H9 (cell line): ENCODE results near the gene KRT9. TPM values are rescaled to one million over a fixed set of nuclear protein-coding genes. Genes with fewer than 3 reads are reported as not detected.
A peak's percentile ranks its signal among the peaks of the same experiment; 100 is the strongest.

Experiments used
- DNase-seq: peaks from one replicate; pipeline ENCODE4 v3.0.0-alpha.2; 2017
- H2AFZ ChIP-seq: one replicate; pipeline ENCODE4 v1.6.1; 2013; ENCODE audit warnings: mild to moderate bottlenecking, low read length, control low read depth, moderate library complexity
- H2AK5ac ChIP-seq: 2 replicates; pipeline ENCODE4 v1.6.1; 2013; ENCODE audit warnings: low read length, control low read depth, mixed read lengths; ENCODE audit not compliant: insufficient read length
- H2BK120ac ChIP-seq: one replicate; pipeline ENCODE4 v1.6.1; 2013; ENCODE audit warnings: low read depth, mild to moderate bottlenecking, low read length, control low read depth, inconsistent platforms; ENCODE audit not compliant: poor library complexity, severe bottlenecking
- H2BK12ac ChIP-seq: 2 replicates; pipeline ENCODE4 v1.6.1; 2013; ENCODE audit warnings: low read length, control low read depth, mixed read lengths, low read depth; ENCODE audit not compliant: insufficient read length
- H2BK15ac ChIP-seq: 2 replicates; pipeline ENCODE4 v1.6.1; 2013; ENCODE audit warnings: low read depth, low read length, control low read depth
- H2BK20ac ChIP-seq: one replicate; pipeline ENCODE4 v1.6.1; 2013; ENCODE audit warnings: low read depth, mild to moderate bottlenecking, low read length, control low read depth, inconsistent platforms; ENCODE audit not compliant: poor library complexity, severe bottlenecking
- H2BK5ac ChIP-seq: 2 replicates; pipeline ENCODE4 v1.6.1; 2013; ENCODE audit warnings: low read length, control low read depth, mixed read lengths; ENCODE audit not compliant: insufficient read length
- H3K14ac ChIP-seq: 2 replicates; pipeline ENCODE4 v1.6.1; 2013; ENCODE audit warnings: low read length, control low read depth; ENCODE audit not compliant: insufficient read depth
- H3K18ac ChIP-seq: 2 replicates; pipeline ENCODE4 v1.6.1; 2013; ENCODE audit warnings: low read depth, mild to moderate bottlenecking, mixed read lengths, low read length, control low read depth; ENCODE audit not compliant: insufficient read length
- H3K23ac ChIP-seq: 2 replicates; pipeline ENCODE4 v1.6.1; 2013; ENCODE audit warnings: low read length, control low read depth, mixed read lengths, low read depth; ENCODE audit not compliant: insufficient read length
- H3K23me2 ChIP-seq: 2 replicates; pipeline ENCODE4 v1.6.1; 2013; ENCODE audit warnings: low read depth, mild to moderate bottlenecking, mixed read lengths, low read length, control low read depth; ENCODE audit not compliant: insufficient read length, poor library complexity, severe bottlenecking
- H3K27ac ChIP-seq: 2 replicates; pipeline ENCODE4 v1.5.1; 2013; ENCODE audit warnings: low read length, control low read depth, mixed read lengths, low read depth; ENCODE audit not compliant: insufficient read length
- H3K27me3 ChIP-seq: 2 replicates; pipeline ENCODE4 v1.6.1; 2013; ENCODE audit warnings: low read length, control low read depth, inconsistent platforms; ENCODE audit not compliant: insufficient read depth
- H3K4ac ChIP-seq: 2 replicates; pipeline ENCODE4 v1.6.1; 2013; ENCODE audit warnings: low read depth, mild to moderate bottlenecking, control low read depth, inconsistent platforms, low read length, moderate library complexity
- H3K4me1 ChIP-seq: 2 replicates; pipeline ENCODE4 v1.6.1; 2013; ENCODE audit warnings: low read length, control low read depth, inconsistent platforms; ENCODE audit not compliant: insufficient read depth
- H3K4me2 ChIP-seq: 2 replicates; pipeline ENCODE4 v1.6.1; 2013; ENCODE audit warnings: low read length, control low read depth, mixed read lengths; ENCODE audit not compliant: insufficient read length, insufficient read depth
- H3K56ac ChIP-seq: 2 replicates; pipeline ENCODE4 v1.6.1; 2013; ENCODE audit warnings: low read depth, mild to moderate bottlenecking, mixed read lengths, low read length, control low read depth; ENCODE audit not compliant: insufficient read length
- H3K79me1 ChIP-seq: 2 replicates; pipeline ENCODE4 v1.6.1; 2013; ENCODE audit warnings: low read depth, mild to moderate bottlenecking, moderate library complexity, low read length, control low read depth, inconsistent platforms; ENCODE audit not compliant: insufficient read depth, poor library complexity, severe bottlenecking
- H3K79me2 ChIP-seq: 2 replicates; pipeline ENCODE4 v1.6.1; 2013; ENCODE audit warnings: low read length, control low read depth, inconsistent platforms; ENCODE audit not compliant: insufficient read depth
- H3K9ac ChIP-seq: 2 replicates; pipeline ENCODE4 v1.6.1; 2013; ENCODE audit warnings: low read length, control low read depth, mixed read lengths; ENCODE audit not compliant: insufficient read length; ENCODE audit errors: extremely low read depth
- H3K9me3 ChIP-seq: one replicate; pipeline ENCODE4 v1.6.1; 2013; ENCODE audit warnings: low read depth, low read length, inconsistent platforms; ENCODE audit not compliant: control insufficient read depth
- H3T11ph ChIP-seq: one replicate; pipeline ENCODE4 v1.6.1; 2013; ENCODE audit warnings: mild to moderate bottlenecking, low read length, control low read depth, inconsistent platforms
- H4K20me1 ChIP-seq: one replicate; pipeline ENCODE4 v1.6.1; 2013; ENCODE audit not compliant: control insufficient read depth, insufficient read length, insufficient read depth
- H4K5ac ChIP-seq: 2 replicates; pipeline ENCODE4 v1.6.1; 2013; ENCODE audit warnings: low read depth, mild to moderate bottlenecking, mixed read lengths, low read length, control low read depth; ENCODE audit not compliant: insufficient read length
- H4K8ac ChIP-seq: replicated peaks from 2 replicates; pipeline ENCODE4 v1.6.1; 2013; ENCODE audit warnings: low read length, control low read depth, mixed read lengths, low read depth; ENCODE audit not compliant: insufficient read length
- H4K91ac ChIP-seq: 2 replicates; pipeline ENCODE4 v1.6.1; 2013; ENCODE audit warnings: low read depth, mild to moderate bottlenecking, moderate library complexity, mixed read lengths, low read length, control low read depth; ENCODE audit not compliant: insufficient read length
- H3K27ac Mint-ChIP-seq, 3 experiments: 2 replicates in 2 of 3; 3 replicates in 1 of 3; pipeline ENCODE4 v1.8.0; 2020 to 2021; ENCODE audit warnings: mixed read lengths in 3 of 3, mild to moderate bottlenecking in 1 of 3, moderate library complexity in 1 of 3
- H3K27me3 Mint-ChIP-seq: 2 replicates; pipeline ENCODE4 v1.8.0; 2021; ENCODE audit warnings: low read depth, mild to moderate bottlenecking, moderate library complexity, mixed read lengths
- H3K36me3 Mint-ChIP-seq, 3 experiments: 2 replicates in 2 of 3; 3 replicates in 1 of 3; pipeline ENCODE4 v1.8.0; 2020 to 2021; ENCODE audit warnings: low read depth in 3 of 3, mixed read lengths in 3 of 3; ENCODE audit not compliant: insufficient read depth in 1 of 3
- H3K4me1 Mint-ChIP-seq, 2 experiments: 2 replicates each; pipeline ENCODE4 v1.8.0; 2020; ENCODE audit warnings: mixed read lengths in 2 of 2
- H3K4me3 Mint-ChIP-seq, 2 experiments: 2 replicates in 1 of 2; 3 replicates in 1 of 2; pipeline ENCODE4 v1.8.0; 2020 to 2021; ENCODE audit warnings: mild to moderate bottlenecking in 2 of 2, mixed read lengths in 2 of 2, moderate library complexity in 1 of 2
- H3K9me3 Mint-ChIP-seq, 2 experiments: 2 replicates in 1 of 2; 3 replicates in 1 of 2; pipeline ENCODE4 v1.8.0; 2020; ENCODE audit warnings: mild to moderate bottlenecking in 2 of 2, mixed read lengths in 2 of 2, moderate library complexity in 1 of 2
- CTCF ChIP-seq: fragments of 200-600 bp; sonication (generic); conservative IDR thresholded peaks from 3 replicates; pipeline ENCODE4 v1.8.0; 2021; ENCODE audit warnings: antibody characterized with exemption, mild to moderate bottlenecking
- WGBS: extraction: QIAGEN DNeasy Blood & Tissue Kit; methylation state at CpG from one replicate; pipeline ENCODE4 v1.1.7; 2013; ENCODE audit warnings: missing lambda C conversion rate, low lambda C conversion rate, mixed read lengths; ENCODE audit not compliant: insufficient read length; ENCODE audit errors: extremely low coverage; 5-methylcytosine and 5-hydroxymethylcytosine counted together
- total RNA-seq: library from RNA; stranded (reverse); gene quantifications from 2 replicates; pipeline ENCODE4 v1.2.1, GENCODE V29; 2021

Gene KRT9
- total RNA-seq, 1 experiment from 2014 or later: not detected

GRCh38 chr17:41548844-41549595 lies 22.8 kb downstream of the KRT9 start:
- H3T11ph ChIP-seq: no peak overlapping the region
- peak; percentile 97 for DNase-seq
- H3K27me3 ChIP-seq: no peaks in the 10 kb centered on the region
- H4K91ac ChIP-seq: no peak overlapping the region
- no peaks in the 10 kb centered on the region for H4K20me1 ChIP-seq
- Mint-ChIP-seq H3K36me3 (peaks cover 0 to 13% (median 1%) of the 10 kb centered on the region in 3 experiments; a peak in 4 of 7 replicates), H3K4me1 (peaks cover 31 to 44% of the 10 kb centered on the region in 2 experiments), H3K9me3 (peaks cover 3 to 11% of the 10 kb centered on the region in 2 experiments; a peak in 4 of 5 replicates), H3K4me3 (peak overlapping the region; percentile 27 to 34; a peak in 1 of 5 replicates), H3K27me3 (peaks cover 19% of the 10 kb centered on the region), H3K27ac (peak overlapping the region in 2 of 3 experiments; percentile 86 to 95; a peak in 5 of 7 replicates)
- no peak overlapping the region for H4K5ac ChIP-seq
- peak overlapping the region; percentile 59 for H3K18ac ChIP-seq
- WGBS: no CpG with 5 or more reads among the region's 25 CpGs
- H3K79me2 ChIP-seq: no peaks in the 10 kb centered on the region
- no peak overlapping the region for H2BK120ac ChIP-seq
- no peak overlapping the region for H3K27ac ChIP-seq
- H2AFZ ChIP-seq: peak overlapping the region; percentile 59
- H3K79me1 ChIP-seq: no peaks in the 10 kb centered on the region
- no peaks in the 10 kb centered on the region for H3K9me3 ChIP-seq
- TF ChIP-seq CTCF: peak; percentile 84
- H3K14ac ChIP-seq: peak overlapping the region; percentile 68; the same call in 1 of the 2 replicates
- no peaks in the 10 kb centered on the region for H3K4me1 ChIP-seq
- H2AK5ac ChIP-seq: no peak overlapping the region
- H3K9ac ChIP-seq: no peak overlapping the region
- no peak overlapping the region for H2BK12ac ChIP-seq
- peak overlapping the region; percentile 11 for H3K4me2 ChIP-seq
- no peaks in the 10 kb centered on the region for H3K23me2 ChIP-seq
- H2BK15ac ChIP-seq: no peak overlapping the region
- H2BK5ac ChIP-seq: no peak overlapping the region
- no peak overlapping the region for H3K23ac ChIP-seq
- no peak overlapping the region for H2BK20ac ChIP-seq
- H3K4ac ChIP-seq: no peak overlapping the region
- no peak overlapping the region for H4K8ac ChIP-seq
- no peak overlapping the region for H3K56ac ChIP-seq
